Measurements from ENCODE around the gene CDKN2B-AS1.
"Not testable (repeated sequence)": the region's sequence is repeated elsewhere in the genome, so short reads cannot be mapped to it uniquely, and the experiment has no call there.

CDKN2B-AS1 gene

DNA sequence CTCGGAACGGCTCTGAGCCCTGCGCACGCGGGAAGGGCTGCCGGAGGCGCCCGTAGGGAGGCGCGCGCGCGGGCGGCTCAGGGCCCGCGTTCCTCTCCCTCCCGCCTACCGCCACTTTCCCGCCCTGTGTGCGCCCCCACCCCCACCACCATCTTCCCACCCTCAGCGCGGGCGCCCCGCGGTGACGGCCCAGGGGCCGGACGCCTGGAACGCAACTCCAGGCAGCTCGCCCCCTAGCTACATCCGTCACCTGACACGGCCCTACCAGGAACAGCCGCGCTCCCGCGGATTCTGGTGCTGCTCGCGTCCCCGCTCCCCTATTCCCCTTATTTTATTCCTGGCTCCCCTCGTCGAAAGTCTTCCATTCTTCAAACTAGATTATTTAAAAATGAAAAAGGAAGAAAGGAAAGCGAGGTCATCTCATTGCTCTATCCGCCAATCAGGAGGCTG, at the start of gene CDKN2B-AS1:
TSS of gene CDKN2B-AS1 (plus strand) at position 236 of the 450 bp plus-strand sequence.
- DNase-seq (ENCODE audit: low read depth) = no peak

DNA sequence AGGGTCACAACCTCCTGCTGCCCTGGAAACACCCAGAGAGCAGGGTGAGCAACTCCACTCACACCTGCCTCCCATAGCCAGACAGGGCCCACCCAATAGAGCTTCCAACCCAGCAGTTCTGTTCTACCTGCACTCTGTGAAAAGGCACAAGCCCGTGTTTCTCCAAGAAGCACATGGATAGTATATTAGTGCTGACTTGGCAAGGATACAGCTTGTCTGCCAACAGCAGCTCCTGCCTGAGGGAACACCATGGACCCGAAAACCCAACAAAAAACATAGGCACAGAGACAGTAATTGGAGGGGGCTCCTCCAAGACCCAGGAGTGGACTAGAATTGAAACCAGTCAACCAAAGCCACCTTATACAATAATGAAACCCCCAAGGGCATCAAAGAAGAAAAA, 49.0 kb upstream of the CDKN2B-AS1 start:
- no peak for DNase-seq (ENCODE audit: low read depth)

DNA sequence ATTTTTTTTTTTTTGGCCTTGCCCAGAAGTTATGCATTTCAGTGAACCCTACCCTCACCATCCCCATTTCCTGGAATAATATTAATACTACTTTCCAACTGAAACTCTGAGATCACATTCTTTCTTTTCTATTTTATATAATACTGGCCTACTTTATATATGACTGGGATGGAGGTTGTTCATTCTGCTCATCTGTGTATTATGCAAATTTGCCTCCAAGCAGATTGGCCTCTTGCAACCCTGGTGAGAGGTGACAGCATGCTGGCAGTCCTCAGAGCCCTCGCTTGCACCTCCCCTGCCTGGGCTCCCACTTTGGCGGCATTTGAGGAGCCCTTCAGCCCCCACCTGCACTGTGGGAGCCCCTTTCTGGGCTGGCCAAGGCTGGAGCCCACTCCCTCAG, 35.8 kb upstream of the CDKN2B-AS1 start:
- no peak for DNase-seq (ENCODE audit: low read depth)

DNA sequence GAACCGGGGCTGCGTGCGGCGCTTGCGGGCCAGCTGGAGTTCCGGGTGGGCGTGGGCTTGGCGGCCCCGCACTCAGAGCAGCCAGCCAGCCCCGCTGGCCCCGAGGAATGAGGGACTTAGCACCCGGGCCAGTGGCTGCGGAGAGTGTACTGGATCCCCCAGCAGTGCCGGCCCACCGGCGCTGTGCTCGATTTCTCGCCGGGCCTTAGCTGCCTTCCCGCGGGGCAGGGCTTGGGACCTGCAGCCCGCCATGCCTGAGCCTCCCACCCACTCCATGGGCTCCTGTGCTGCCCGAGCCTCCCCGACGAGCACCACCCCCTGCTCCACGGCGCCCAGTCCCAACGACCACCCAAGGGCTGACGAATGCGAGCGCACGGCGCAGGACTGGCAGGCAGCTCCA, 35.3 kb upstream of the CDKN2B-AS1 start:
- DNase-seq (ENCODE audit: low read depth) = not testable (repeated sequence)

DNA sequence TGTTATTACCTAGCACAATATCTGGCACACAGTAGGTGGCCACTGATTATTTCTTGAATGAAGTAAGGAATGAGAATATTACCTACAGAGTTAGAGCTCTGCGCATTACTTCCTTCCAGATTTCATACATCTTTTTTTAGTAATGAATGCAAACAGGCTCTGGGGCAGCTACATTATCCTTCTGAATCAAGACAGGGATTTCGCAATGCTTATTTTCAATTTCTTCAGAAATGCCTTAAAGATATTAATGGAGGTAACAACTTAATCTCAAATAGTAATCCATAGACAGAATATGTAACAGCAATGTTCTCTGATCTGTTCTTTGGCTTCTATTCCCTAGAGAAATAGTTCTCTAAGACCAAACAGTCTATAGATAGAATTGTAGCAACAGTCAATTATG, 33.0 kb upstream of the CDKN2B-AS1 start:
- no peak for DNase-seq (ENCODE audit: low read depth)

GRCh38 chr9:21964925-21965385, 29.6 kb upstream of the CDKN2B-AS1 start:
- no peak for DNase-seq (ENCODE audit: low read depth)

- no peak for DNase-seq (ENCODE audit: low read depth)
These were observed 29.1 kb upstream of the CDKN2B-AS1 start for GRCh38 chr9:21965401-21965951.

- no peak for DNase-seq (ENCODE audit: low read depth)
These were observed 28.3 kb upstream of the CDKN2B-AS1 start for GRCh38 chr9:21966140-21966851.

GRCh38 chr9:21967169-21967568, 27.4 kb upstream of the CDKN2B-AS1 start:
- DNase-seq (ENCODE audit: low read depth) = no peak

DNA sequence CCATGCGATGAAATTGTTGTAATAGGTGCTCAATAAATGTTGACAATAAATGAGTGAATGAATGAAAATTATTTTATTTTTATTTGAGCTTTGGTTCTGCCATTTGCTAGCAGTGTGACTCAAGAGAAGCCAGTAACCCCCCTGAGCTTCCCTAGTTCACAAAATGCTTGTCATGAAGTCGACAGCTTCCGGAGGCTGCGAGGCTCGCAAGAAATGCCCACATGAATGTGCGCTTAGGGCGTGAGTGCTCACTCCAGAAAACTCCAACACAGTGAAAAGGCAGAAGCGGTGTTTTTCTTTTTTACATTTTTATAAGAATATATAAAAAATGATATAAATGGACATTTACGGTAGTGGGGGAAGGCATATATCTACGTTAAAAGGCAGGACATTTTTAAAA, 26.9 kb upstream of the CDKN2B-AS1 start:
- no peak for DNase-seq (ENCODE audit: low read depth)

DNA sequence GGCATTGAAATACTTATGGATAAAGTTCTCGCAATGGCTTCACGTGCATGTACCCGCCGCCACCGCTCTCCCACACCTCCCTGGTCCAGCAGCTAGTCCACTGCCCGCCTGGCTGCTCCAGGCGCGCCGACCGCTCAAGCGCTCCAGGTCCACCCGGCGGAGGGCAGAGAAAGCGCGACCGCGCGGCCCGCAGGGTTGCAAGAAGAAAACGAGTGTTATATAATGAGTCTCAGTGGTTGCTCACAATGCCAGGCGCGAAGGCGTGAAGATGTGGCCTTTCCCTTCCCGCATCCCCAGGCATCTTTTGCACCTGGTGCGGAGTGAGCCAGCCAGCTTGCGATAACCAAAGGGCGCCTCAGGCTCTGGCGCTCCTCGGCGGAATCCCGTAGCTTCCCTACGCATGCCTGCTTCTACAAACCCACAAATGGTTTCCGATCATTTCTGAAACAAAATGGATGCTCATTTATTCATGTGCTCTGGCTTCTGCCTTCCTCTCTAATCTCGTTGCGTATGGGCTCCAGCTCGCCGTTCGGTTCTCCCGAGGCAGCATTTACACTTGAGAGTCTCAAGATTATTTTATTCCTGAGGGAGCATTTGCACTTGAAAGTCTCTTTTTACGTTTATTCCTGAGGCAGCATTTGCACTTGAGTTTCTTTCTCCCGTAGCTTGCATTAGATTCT, 26.1 kb upstream of the CDKN2B-AS1 start:
- DNase-seq (ENCODE audit: low read depth) = no peak

GRCh38 chr9:21969011-21969940, 25.3 kb upstream of the CDKN2B-AS1 start:
- DNase-seq (ENCODE audit: low read depth) = no peak

DNA sequence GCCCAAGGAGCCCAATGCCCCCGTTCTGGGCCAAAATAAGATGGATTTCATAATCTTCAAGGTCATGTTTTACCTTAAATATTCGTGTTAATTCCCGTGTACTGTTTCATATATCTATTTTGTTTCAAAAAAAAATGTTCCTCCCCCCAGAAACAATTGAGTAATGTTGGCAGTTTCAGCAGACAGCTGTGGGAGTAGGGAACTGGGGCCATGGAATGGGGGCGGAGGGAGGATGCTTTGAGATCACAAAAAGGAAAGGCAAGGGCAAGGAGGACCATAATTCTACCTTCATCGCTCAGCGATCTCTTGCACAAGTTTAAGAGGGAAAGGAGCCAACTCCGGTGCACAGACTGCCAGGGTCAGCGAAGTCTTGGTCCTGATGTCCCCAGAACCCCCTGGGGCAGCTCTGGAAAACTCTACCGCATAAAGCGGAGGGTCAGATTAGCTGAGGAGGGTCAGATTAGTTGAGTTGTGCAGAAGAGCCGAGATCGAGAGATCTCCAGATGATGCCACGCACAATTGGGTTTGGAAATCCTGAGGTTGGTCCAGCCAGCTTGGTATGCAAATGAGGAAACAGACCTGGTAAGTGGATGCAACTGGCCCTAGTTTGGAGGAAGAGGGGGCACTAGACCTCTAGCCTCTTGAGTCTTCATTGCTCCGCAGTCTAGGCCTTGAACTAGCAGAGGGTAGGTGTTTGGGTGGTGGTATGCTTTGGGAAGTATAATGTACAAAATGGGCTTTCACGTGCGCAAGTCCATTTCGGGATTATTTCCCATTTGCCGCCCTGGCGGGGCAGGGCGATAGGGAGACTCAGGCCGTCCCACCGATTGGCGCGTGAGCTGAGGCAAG, 24.4 kb upstream of the CDKN2B-AS1 start:
- no peak for DNase-seq (ENCODE audit: low read depth)

GRCh38 chr9:21970800-21971640, 23.6 kb upstream of the CDKN2B-AS1 start:
- DNase-seq (ENCODE audit: low read depth) = no peak

DNA sequence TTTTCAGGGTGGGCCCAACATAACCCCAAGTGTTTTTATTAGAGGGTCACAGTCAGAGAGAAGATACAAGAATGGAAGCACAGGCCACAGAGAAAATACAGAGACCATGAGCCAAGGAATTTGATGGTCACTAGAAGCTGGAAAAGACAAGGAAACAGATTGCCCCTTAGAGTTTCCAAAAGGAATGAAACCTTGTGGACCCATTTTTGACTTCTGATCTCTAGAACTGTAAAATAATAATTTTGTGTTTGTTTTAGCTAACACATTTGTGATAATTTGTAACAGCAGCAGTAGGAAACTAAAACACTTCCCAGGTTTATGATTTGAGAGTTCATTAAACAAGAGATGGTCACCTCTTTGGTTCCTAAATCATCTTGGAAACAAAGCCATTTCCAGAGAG, 22.2 kb upstream of the CDKN2B-AS1 start:
- DNase-seq (ENCODE audit: low read depth) = no peak

- DNase-seq (ENCODE audit: low read depth) = no peak
These were observed 20.3 kb upstream of the CDKN2B-AS1 start for GRCh38 chr9:21974343-21974721.

DNA sequence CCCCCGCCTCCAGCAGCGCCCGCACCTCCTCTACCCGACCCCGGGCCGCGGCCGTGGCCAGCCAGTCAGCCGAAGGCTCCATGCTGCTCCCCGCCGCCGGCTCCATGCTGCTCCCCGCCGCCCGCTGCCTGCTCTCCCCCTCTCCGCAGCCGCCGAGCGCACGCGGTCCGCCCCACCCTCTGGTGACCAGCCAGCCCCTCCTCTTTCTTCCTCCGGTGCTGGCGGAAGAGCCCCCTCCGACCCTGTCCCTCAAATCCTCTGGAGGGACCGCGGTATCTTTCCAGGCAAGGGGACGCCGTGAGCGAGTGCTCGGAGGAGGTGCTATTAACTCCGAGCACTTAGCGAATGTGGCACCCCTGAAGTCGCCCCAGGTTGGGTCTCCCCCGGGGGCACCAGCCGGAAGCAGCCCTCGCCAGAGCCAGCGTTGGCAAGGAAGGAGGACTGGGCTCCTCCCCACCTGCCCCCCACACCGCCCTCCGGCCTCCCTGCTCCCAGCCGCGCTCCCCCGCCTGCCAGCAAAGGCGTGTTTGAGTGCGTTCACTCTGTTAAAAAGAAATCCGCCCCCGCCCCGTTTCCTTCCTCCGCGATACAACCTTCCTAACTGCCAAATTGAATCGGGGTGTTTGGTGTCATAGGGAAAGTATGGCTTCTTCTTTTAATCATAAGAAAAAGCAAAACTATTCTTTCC, 19.7 kb upstream of the CDKN2B-AS1 start:
- DNase-seq (ENCODE audit: low read depth) = no peak

- no peak for DNase-seq (ENCODE audit: low read depth)
These were observed 18.2 kb upstream of the CDKN2B-AS1 start for GRCh38 chr9:21976334-21976875.

DNA sequence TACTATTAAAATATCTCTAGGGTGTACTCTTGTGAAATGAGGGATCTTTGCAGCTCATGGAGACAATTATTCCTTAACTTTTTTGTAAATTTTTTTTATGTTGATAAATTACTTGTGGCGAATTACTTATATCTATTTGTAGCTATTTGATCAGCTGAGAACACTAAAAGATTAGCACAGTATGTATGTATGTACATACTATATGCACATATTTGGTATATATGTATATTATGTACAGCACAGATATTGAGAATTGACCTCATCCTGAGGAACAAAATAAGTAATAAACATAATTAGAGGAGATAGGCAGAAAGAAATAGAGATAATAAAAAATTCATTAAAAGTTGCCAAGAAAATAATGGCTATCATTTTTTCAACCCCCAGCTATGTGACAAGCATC, 12.2 kb upstream of the CDKN2B-AS1 start:
- DNase-seq (ENCODE audit: low read depth) = no peak

All from non-pigmented ciliary epithelial cell (primary cell).